Astrocyte of the cerebellum (primary cell): Measurements from ENCODE around the gene CNNM2.
"Not testable (repeated sequence)": the region's sequence is repeated elsewhere in the genome, so short reads cannot be mapped to it uniquely, and the experiment has no call there.

ENCODE experiments used
- DNase-seq: peaks from one replicate; pipeline ENCODE4 v3.0.0-alpha.2; 2011; ENCODE audit warnings: low read depth
- H3K4me3 ChIP-seq: 2 replicates; pipeline ENCODE4 v1.5.1; 2011; ENCODE audit warnings: mild to moderate bottlenecking, low read depth, low read length, moderate library complexity
- CTCF ChIP-seq: IDR thresholded peaks from 2 replicates; pipeline ENCODE4 v1.5.1; 2012; ENCODE audit warnings: low read length, low read depth, moderate library complexity, mild to moderate bottlenecking; ENCODE audit errors: missing control alignments
- in situ Hi-C: cut with HindIII; loops from 2 replicates; pipeline ENCODE4 v1.10.0; 2017; ENCODE audit warnings: low sequenced_read_pairs

The CNNM2 gene

GRCh38 chr10:102994531-102995295 is 76.6 kb downstream of the CNNM2 start:
- TF ChIP-seq CTCF: no peak
- no peak for DNase-seq
- H3K4me3 ChIP-seq: no peak overlapping the region
- in situ Hi-C loops: no loop called here

GRCh38 chr10:102996876-102997275 is 78.8 kb downstream of the CNNM2 start:
- H3K4me3 ChIP-seq: no peak overlapping the region
- TF ChIP-seq CTCF: no peak
- DNase-seq: no peak
- in situ Hi-C loops: no loop called here

GRCh38 chr10:102997998-102998397 is 79.9 kb downstream of the CNNM2 start:
- DNase-seq: no peak

GRCh38 chr10:102998399-102998907 is 80.4 kb downstream of the CNNM2 start:
- in situ Hi-C loops: no loop called here
- H3K4me3 ChIP-seq: no peak overlapping the region
- no peak for TF ChIP-seq CTCF
- no peak for DNase-seq

More at GRCh38 chr10:102997998-102998397, 79.9 kb downstream of the CNNM2 start:
- in situ Hi-C loops: no loop called here
- H3K4me3 ChIP-seq: no peak overlapping the region
- no peak for TF ChIP-seq CTCF

- H3K4me3 ChIP-seq, DNase-seq, in situ Hi-C loops: not testable (repeated sequence)
These were observed 82.0 kb downstream of the CNNM2 start for GRCh38 chr10:103000050-103000449.

GRCh38 chr10:103007017-103007416 is 88.9 kb downstream of the CNNM2 start:
- H3K4me3 ChIP-seq: no peak overlapping the region
- no peak for DNase-seq
- in situ Hi-C loops: no loop called here
- no peak for TF ChIP-seq CTCF

- no peak overlapping the region for H3K4me3 ChIP-seq
- DNase-seq: no peak
- in situ Hi-C loops: no loop called here
- no peak for TF ChIP-seq CTCF
These were observed 95.3 kb downstream of the CNNM2 start for GRCh38 chr10:103013416-103013815.
